B cell (primary cell): ENCODE data around the gene PTGER3. TPM values are rescaled to one million over a fixed set of nuclear protein-coding genes. Genes with fewer than 3 reads are reported as not detected.

Source experiments
- ATAC-seq: fragments of 200-7000 bp; cut with Tn5 transposase; one replicate; pipeline ENCODE4 v1.10.0; 2021; ENCODE audit warnings: low read depth, mild to moderate bottlenecking, moderate number of reproducible peaks, moderate library complexity
- CTCF ChIA-PET: fragments of 350-600 bp; sonication (Branson Sonifier 250); formaldehyde crosslinking; loops from one replicate; lab custom pipeline; 2021; ENCODE audit warnings: antibody characterized with exemption, inconsistent platforms; lab: Charles Lee
- POLR2A ChIA-PET: fragments of 350-600 bp; sonication (Branson Sonifier 250); formaldehyde crosslinking; loops from one replicate; lab custom pipeline; 2021; ENCODE audit warnings: antibody characterized with exemption; lab: Charles Lee
- DNase-seq: peaks from one replicate; pipeline ENCODE4 v3.0.0; 2013
- H2AFZ ChIP-seq: 2 replicates; pipeline ENCODE4 v1.6.1; 2012; ENCODE audit warnings: mild to moderate bottlenecking, low read depth, low read length; ENCODE audit not compliant: insufficient read depth, poor library complexity, severe bottlenecking
- H3K27ac ChIP-seq, 2 donors: 1 replicate in 1 of 2; 2 replicates in 1 of 2; pipeline ENCODE4 v1.5.1; 2012 to 2013; ENCODE audit warnings: low read length in 2 of 2, mild to moderate bottlenecking in 2 of 2, moderate library complexity in 1 of 2
- H3K27me3 ChIP-seq, 4 experiments: fragments of 200-600 bp in 1 of 4; sonication (generic) in 1 of 4; replicated peaks in 1 of 4; 1 replicate in 2 of 4; 2 replicates in 2 of 4; pipeline versions ENCODE4 v1.6.1 to v1.7.0; 2013 to 2016; ENCODE audit warnings: low read length in 3 of 4, mild to moderate bottlenecking in 2 of 4, mixed read lengths in 1 of 4, moderate library complexity in 1 of 4; ENCODE audit not compliant: insufficient read depth in 4 of 4, control insufficient read depth in 3 of 4; ENCODE audit errors: control extremely low read depth in 1 of 4
- H3K36me3 ChIP-seq, 2 experiments: replicated peaks in 1 of 2; 1 replicate in 1 of 2; 2 replicates in 1 of 2; pipeline versions ENCODE4 v1.6.1 to v1.7.1; 2013; ENCODE audit warnings: low read length in 1 of 2; ENCODE audit not compliant: insufficient read depth in 2 of 2, control insufficient read depth in 1 of 2; ENCODE audit errors: control extremely low read depth in 1 of 2, extremely low read depth in 1 of 2
- H3K4me1 ChIP-seq, 2 donors: fragments of 200-600 bp in 1 of 2; sonication (generic) in 1 of 2; 1 replicate in 1 of 2; 2 replicates in 1 of 2; pipeline versions ENCODE4 v1.5.1 to v1.6.1; 2013 to 2017; ENCODE audit warnings: low read length in 2 of 2; ENCODE audit not compliant: control insufficient read depth in 2 of 2, insufficient read depth in 2 of 2
- H3K4me2 ChIP-seq: replicated peaks from 2 replicates; pipeline ENCODE3; 2012; ENCODE audit warnings: mild to moderate bottlenecking, low read depth, low read length; ENCODE audit not compliant: poor library complexity, severe bottlenecking
- H3K4me3 ChIP-seq, 5 experiments: fragments of 200-600 bp in 1 of 5; sonication (generic) in 1 of 5; 1 replicate in 3 of 5; 2 replicates in 2 of 5; pipeline versions ENCODE4 v1.5.1 to v1.7.0; 2011 to 2016; ENCODE audit warnings: low read length in 4 of 5, mild to moderate bottlenecking in 4 of 5, low read depth in 2 of 5, control low read depth in 1 of 5, moderate library complexity in 1 of 5; ENCODE audit not compliant: insufficient read depth in 1 of 5; ENCODE audit errors: control extremely low read depth in 1 of 5, extremely low read depth in 1 of 5
- H3K79me2 ChIP-seq: fragments of 200-600 bp; sonication (generic); one replicate; pipeline ENCODE4 v1.6.0; 2016; ENCODE audit warnings: low read length; ENCODE audit not compliant: control insufficient read depth, insufficient read depth
- H3K9ac ChIP-seq: fragments of 200-600 bp; sonication (generic); 2 replicates; pipeline ENCODE4 v1.6.1; 2017; ENCODE audit warnings: mild to moderate bottlenecking, low read length, moderate library complexity
- H3K9me3 ChIP-seq, 3 donors: one replicate each; pipeline versions ENCODE4 v1.6.1 to v1.7.1; 2013; ENCODE audit warnings: low read length in 2 of 3; ENCODE audit not compliant: control insufficient read depth in 2 of 3, insufficient read depth in 1 of 3; ENCODE audit errors: control extremely low read depth in 1 of 3
- H4K20me1 ChIP-seq: 2 replicates; pipeline ENCODE4 v1.6.0; 2012; ENCODE audit warnings: mild to moderate bottlenecking, low read length; ENCODE audit not compliant: insufficient read depth, control insufficient read depth, poor library complexity, severe bottlenecking
- H3K27ac Mint-ChIP-seq: one replicate; pipeline ENCODE4 v1.8.0; 2021; ENCODE audit warnings: mixed read lengths
- H3K27me3 Mint-ChIP-seq: one replicate; pipeline ENCODE4 v1.8.0; 2021; ENCODE audit warnings: mixed read lengths
- H3K4me1 Mint-ChIP-seq: one replicate; pipeline ENCODE4 v1.8.0; 2021; ENCODE audit warnings: mixed read lengths
- H3K4me3 Mint-ChIP-seq: one replicate; pipeline ENCODE4 v1.8.0; 2021; ENCODE audit warnings: mixed read lengths
- H3K9me3 Mint-ChIP-seq: one replicate; pipeline ENCODE4 v1.8.0; 2022; ENCODE audit warnings: mixed read lengths; ENCODE audit not compliant: insufficient read depth
- EZH2 ChIP-seq: IDR thresholded peaks from 2 replicates; pipeline ENCODE4 v1.6.1; 2012; ENCODE audit warnings: borderline replicate concordance, low read depth, mild to moderate bottlenecking, moderate library complexity, low read length; ENCODE audit not compliant: insufficient read depth, poor library complexity, severe bottlenecking
- WGBS: methylation state at CpG from one replicate; pipeline ENCODE4 v1.1.5; 2013; ENCODE audit warnings: missing lambda C conversion rate; ENCODE audit not compliant: insufficient coverage; 5-methylcytosine and 5-hydroxymethylcytosine counted together
- intact Hi-C: fragments of 100-400 bp; cut with micrococcal nuclease; formaldehyde crosslinking; loops from one replicate; pipeline ENCODE4 v1.10.0; 2022
- polyA plus RNA-seq: library from polyadenylated mRNA; depleted of rRNA; stranded (reverse); fragments of >200 nt; gene quantifications from 2 replicates; pipeline ENCODE4 v1.2.3, GENCODE V29; 2012
- total RNA-seq, 2 donors: library from RNA; stranded (reverse); fragments of 120-200 nt in 1 of 2; gene quantifications; 1 replicate in 1 of 2; 2 replicates in 1 of 2; pipeline versions ENCODE4 v1.2.3 to v1.2.4, GENCODE V29; 2013 to 2022
- TF ChIP-seq, protein P1 (sequence below): fragments of 200-600 bp; IDR thresholded peaks from one replicate; pipeline ENCODE4 v1.8.0; 2022; ENCODE audit warnings: antibody characterized with exemption, mild to moderate bottlenecking

Gene PTGER3
- total and polyA plus RNA-seq, 2 donors (not counting 1 experiment from before 2014, with no cell fraction given) = 0.27 TPM; not detected in 1

DNA sequence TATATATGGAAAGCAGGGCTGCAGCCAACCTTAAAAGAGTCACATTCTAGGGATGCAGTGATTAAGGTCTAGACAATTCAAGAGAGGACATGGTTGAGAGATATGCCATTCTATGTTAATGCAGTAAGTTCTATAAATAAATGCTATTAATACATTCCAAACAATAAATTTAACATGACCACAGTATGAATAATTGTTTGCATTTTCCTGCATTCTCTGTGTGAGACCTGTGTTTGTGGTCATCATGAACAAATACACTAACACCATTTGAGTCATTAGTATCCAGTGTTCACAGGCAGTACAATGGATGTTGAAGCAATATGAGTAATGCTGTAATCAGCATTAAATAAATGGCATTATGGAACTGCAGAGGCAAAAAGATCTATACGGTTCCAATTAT is 38.7 kb upstream of the PTGER3 start:
- DNase-seq (no peak), ATAC-seq (no peak)
- WGBS = no CpG with 5 or more reads among the region's 1 CpG
- intact Hi-C loops = no loop called here
- H3K4me1 ChIP-seq = peaks cover 0 to 5% of the 10 kb centered on the region in 2 donors
- H3K4me3 ChIP-seq = no peak overlapping the region
- peaks cover 0 to 24% (median 6%) of the 10 kb centered on the region in 4 experiments for H3K27me3 ChIP-seq
- H3K9me3 ChIP-seq = peaks cover 0 to 4% (median 1%) of the 10 kb centered on the region in 3 donors
- H2AFZ ChIP-seq = no peak overlapping the region
- H4K20me1 ChIP-seq = no peaks in the 10 kb centered on the region
- no peak overlapping the region for H3K27ac ChIP-seq
- peaks cover 2% of the 10 kb centered on the region for H3K9me3 Mint-ChIP-seq
- ChIA-PET CTCF (no interaction called here), POLR2A (no interaction called here)
- no peaks in the 10 kb centered on the region for H3K79me2 ChIP-seq
- H3K27me3 Mint-ChIP-seq = peaks cover 49% of the 10 kb centered on the region
- no peak overlapping the region for H3K4me2 ChIP-seq
- H3K4me1 Mint-ChIP-seq = peaks cover 7% of the 10 kb centered on the region
- H3K4me3 Mint-ChIP-seq = no peak overlapping the region
- H3K36me3 ChIP-seq = no peaks in the 10 kb centered on the region
- no peak overlapping the region for H3K9ac ChIP-seq
- TF ChIP-seq, protein P1, sequence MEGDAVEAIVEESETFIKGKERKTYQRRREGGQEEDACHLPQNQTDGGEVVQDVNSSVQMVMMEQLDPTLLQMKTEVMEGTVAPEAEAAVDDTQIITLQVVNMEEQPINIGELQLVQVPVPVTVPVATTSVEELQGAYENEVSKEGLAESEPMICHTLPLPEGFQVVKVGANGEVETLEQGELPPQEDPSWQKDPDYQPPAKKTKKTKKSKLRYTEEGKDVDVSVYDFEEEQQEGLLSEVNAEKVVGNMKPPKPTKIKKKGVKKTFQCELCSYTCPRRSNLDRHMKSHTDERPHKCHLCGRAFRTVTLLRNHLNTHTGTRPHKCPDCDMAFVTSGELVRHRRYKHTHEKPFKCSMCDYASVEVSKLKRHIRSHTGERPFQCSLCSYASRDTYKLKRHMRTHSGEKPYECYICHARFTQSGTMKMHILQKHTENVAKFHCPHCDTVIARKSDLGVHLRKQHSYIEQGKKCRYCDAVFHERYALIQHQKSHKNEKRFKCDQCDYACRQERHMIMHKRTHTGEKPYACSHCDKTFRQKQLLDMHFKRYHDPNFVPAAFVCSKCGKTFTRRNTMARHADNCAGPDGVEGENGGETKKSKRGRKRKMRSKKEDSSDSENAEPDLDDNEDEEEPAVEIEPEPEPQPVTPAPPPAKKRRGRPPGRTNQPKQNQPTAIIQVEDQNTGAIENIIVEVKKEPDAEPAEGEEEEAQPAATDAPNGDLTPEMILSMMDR = no peak
- no peak for TF ChIP-seq EZH2
- H3K27ac Mint-ChIP-seq = no peak overlapping the region

DNA sequence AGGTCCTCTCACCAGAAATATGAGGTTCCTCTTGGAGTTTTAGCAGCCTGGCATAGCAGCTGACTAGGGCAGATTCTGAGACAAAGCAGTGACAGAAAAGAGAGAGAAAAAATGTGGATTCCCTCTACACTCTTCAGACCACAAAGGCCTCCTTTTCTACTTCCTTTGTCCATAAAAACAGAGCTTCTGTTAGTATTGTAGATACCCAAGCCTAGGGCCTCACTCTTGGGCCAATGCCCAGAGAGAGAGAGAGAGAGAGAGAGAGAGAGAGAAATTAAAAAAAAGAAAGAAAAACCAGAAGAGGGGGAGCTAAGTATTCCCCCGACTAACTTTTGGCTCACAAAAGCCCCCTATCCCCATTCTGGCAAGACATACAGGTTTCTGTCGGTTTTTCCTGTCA is 35.7 kb upstream of the PTGER3 start:
- intact Hi-C loops = loop anchor here (5.0 kb wide), 1 partner anchor 36 kb away; the partner anchor contains the start of gene PTGER3
- Histone ChIP-seq H3K4me1 (peaks cover 8 to 14% of the 10 kb centered on the region in 2 donors), H3K4me3 (no peak overlapping the region), H3K9ac (no peak overlapping the region), H3K79me2 (peaks cover 29% of the 10 kb centered on the region), H3K36me3 (peaks cover 0 to 3% of the 10 kb centered on the region in 2 experiments), H4K20me1 (no peaks in the 10 kb centered on the region), H3K4me2 (no peak overlapping the region), H3K27me3 (peaks cover 0 to 24% (median 6%) of the 10 kb centered on the region in 4 experiments), H3K9me3 (peaks cover 0 to 4% (median 1%) of the 10 kb centered on the region in 3 donors), H2AFZ (no peak overlapping the region), H3K27ac (no peak overlapping the region)
- no peak for TF ChIP-seq EZH2
- TF ChIP-seq, protein P1 = no peak
- no peak for ATAC-seq
- ChIA-PET CTCF (no interaction called here), POLR2A (no interaction called here)
- Mint-ChIP-seq H3K27me3 (peaks cover 35% of the 10 kb centered on the region), H3K27ac (no peak overlapping the region), H3K9me3 (peaks cover 2% of the 10 kb centered on the region), H3K4me1 (peaks cover 22% of the 10 kb centered on the region), H3K4me3 (no peak overlapping the region)
- DNase-seq = no peak
- no CpG with 5 or more reads among the region's 2 CpGs for WGBS
